GM21390 (cell line): Measurements from ENCODE around the gene ELF3.
"Not testable (repeated sequence)": the region's sequence is repeated elsewhere in the genome, so short reads cannot be mapped to it uniquely, and the experiment has no call there.

Experiments used
- ATAC-seq: cut with Tn5 transposase; IDR thresholded peaks from one replicate; pipeline ENCODE4 v1.9.1; 2021; ENCODE audit not compliant: unreplicated experiment

Gene ELF3

DNA sequence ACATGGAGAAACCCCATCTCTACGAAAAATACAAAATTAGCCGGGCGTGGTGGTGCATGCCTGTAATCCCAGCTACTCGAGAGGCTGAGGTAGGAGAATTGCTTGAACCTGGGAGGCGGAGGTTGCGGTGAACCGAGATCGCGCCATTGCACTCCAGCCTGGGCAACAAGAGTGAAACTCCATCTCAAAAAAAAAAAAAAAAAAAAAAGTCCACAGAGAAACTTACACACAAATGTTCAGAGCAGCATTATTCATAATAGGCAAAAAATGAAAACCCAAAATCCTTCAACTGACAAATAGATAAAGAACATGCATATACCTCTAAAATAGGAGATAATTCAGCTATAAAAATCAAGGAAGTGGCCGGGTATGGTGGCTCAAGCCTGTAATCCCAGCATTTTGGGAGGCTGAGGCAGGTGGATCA, 54.5 kb downstream of the ELF3 start:
- not testable (repeated sequence) for ATAC-seq
